ENCODE measurements around the gene TTLL6. TPM values are rescaled to one million over a fixed set of nuclear protein-coding genes. Genes with fewer than 3 reads are reported as not detected.
"Not testable (repeated sequence)": the region's sequence is repeated elsewhere in the genome, so short reads cannot be mapped to it uniquely, and the experiment has no call there.

Gene TTLL6
- polyA plus RNA-seq, 1 donor from 2014 or later: not detected

GRCh38 chr17:48716549-48716948, 100.5 kb downstream of the TTLL6 start:
- H3K79me2 ChIP-seq (replicated peaks; ENCODE audit: insufficient read depth, low read length); H3F3A ChIP-seq (ENCODE audit: insufficient read depth, low read length, poor library complexity, severe bottlenecking); H3K27ac ChIP-seq (ENCODE audit: low read length); H3K4me2 ChIP-seq (ENCODE audit: low read length); H3K9me2 ChIP-seq (ENCODE audit: insufficient read depth, low read length); H3K9me3 ChIP-seq (ENCODE audit: low read length); H3K4me3 ChIP-seq (ENCODE audit: low read length); H3K9ac ChIP-seq (ENCODE audit: low read length); H2AFZ ChIP-seq (ENCODE audit: low read depth, low read length); H4K20me1 ChIP-seq (ENCODE audit: insufficient read depth); H3K36me3 ChIP-seq (ENCODE audit: insufficient read depth, low read length): not testable (repeated sequence)
- H3K27me3 ChIP-seq (ENCODE audit: insufficient read depth, low read depth, low read length): peaks cover 99% of the 10 kb centered on the region

- Histone ChIP-seq H3K4me3 (ENCODE audit: low read length) (no peak overlapping the region), H3K27ac (ENCODE audit: low read length) (no peak overlapping the region), H4K20me1 (ENCODE audit: insufficient read depth) (no peaks in the 10 kb centered on the region), H3K27me3 (ENCODE audit: insufficient read depth, low read depth, low read length) (peaks cover 99% of the 10 kb centered on the region), H3K9me2 (ENCODE audit: insufficient read depth, low read length) (no peaks in the 10 kb centered on the region), H3F3A (ENCODE audit: insufficient read depth, low read length, poor library complexity, severe bottlenecking) (no peaks in the 10 kb centered on the region), H2AFZ (ENCODE audit: low read depth, low read length) (no peak overlapping the region), H3K79me2 (replicated peaks; ENCODE audit: insufficient read depth, low read length) (no peaks in the 10 kb centered on the region), H3K9ac (ENCODE audit: low read length) (no peak overlapping the region), H3K9me3 (ENCODE audit: low read length) (peaks cover 5% of the 10 kb centered on the region), H3K36me3 (ENCODE audit: insufficient read depth, low read length) (no peaks in the 10 kb centered on the region), H3K4me2 (ENCODE audit: low read length) (no peak overlapping the region)
- TF ChIP-seq CTCF (IDR thresholded peaks at IDR 0.05; ENCODE audit: poor library complexity, severe bottlenecking) (no peak), EP300 (conservative IDR thresholded peaks at IDR 0.05; ENCODE audit: poor library complexity, severe bottlenecking) (no peak), TAF1 (IDR thresholded peaks at IDR 0.05; ENCODE audit: low read depth) (no peak), POLR2AphosphoS5 (IDR thresholded peaks at IDR 0.05) (no peak), SMC3 (conservative IDR thresholded peaks at IDR 0.05; ENCODE audit: poor library complexity) (no peak), EZH2 (IDR thresholded peaks at IDR 0.05; ENCODE audit: borderline replicate concordance, insufficient read depth, low read length, poor library complexity, severe bottlenecking) (no peak), MXI1 (conservative IDR thresholded peaks at IDR 0.05; ENCODE audit: poor library complexity, severe bottlenecking) (no peak), RAD21 (conservative IDR thresholded peaks at IDR 0.05) (no peak)
- TF ChIP-seq, protein P1, sequence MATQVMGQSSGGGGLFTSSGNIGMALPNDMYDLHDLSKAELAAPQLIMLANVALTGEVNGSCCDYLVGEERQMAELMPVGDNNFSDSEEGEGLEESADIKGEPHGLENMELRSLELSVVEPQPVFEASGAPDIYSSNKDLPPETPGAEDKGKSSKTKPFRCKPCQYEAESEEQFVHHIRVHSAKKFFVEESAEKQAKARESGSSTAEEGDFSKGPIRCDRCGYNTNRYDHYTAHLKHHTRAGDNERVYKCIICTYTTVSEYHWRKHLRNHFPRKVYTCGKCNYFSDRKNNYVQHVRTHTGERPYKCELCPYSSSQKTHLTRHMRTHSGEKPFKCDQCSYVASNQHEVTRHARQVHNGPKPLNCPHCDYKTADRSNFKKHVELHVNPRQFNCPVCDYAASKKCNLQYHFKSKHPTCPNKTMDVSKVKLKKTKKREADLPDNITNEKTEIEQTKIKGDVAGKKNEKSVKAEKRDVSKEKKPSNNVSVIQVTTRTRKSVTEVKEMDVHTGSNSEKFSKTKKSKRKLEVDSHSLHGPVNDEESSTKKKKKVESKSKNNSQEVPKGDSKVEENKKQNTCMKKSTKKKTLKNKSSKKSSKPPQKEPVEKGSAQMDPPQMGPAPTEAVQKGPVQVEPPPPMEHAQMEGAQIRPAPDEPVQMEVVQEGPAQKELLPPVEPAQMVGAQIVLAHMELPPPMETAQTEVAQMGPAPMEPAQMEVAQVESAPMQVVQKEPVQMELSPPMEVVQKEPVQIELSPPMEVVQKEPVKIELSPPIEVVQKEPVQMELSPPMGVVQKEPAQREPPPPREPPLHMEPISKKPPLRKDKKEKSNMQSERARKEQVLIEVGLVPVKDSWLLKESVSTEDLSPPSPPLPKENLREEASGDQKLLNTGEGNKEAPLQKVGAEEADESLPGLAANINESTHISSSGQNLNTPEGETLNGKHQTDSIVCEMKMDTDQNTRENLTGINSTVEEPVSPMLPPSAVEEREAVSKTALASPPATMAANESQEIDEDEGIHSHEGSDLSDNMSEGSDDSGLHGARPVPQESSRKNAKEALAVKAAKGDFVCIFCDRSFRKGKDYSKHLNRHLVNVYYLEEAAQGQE (IDR thresholded peaks at IDR 0.05; ENCODE audit: borderline replicate concordance): no peak
Observed at GRCh38 chr17:48715496-48716399, 101.3 kb downstream of the TTLL6 start.

Small RNA genes lying within 50 kb of the gene (small RNA-seq; reads per million reads assigned to genes)
- gene COX6B1P2 (0 reads per million in 3 experiments), gene MIR3185 (0 reads per million in 3 experiments), gene RF02132 (0 reads per million in 3 experiments), gene RF02133 (0 reads per million in 3 experiments), gene RN7SL125P (0 to 0.07 (median 0) reads per million in 3 experiments)

Other genes starting within 250 kb of the TTLL6 start
- not detected in 2 replicates for gene HOXB4, start 238.9 kb downstream of the TTLL6 start, polyA plus RNA-seq
- gene HOXB3, start 227.0 kb downstream of the TTLL6 start, polyA plus RNA-seq: not detected in 2 replicates
- gene HOXB5, start 223.4 kb downstream of the TTLL6 start, polyA plus RNA-seq: not detected in 2 replicates
- not detected in 2 replicates for gene HOXB6, start 212.2 kb downstream of the TTLL6 start, polyA plus RNA-seq
- not detected in 2 replicates for gene HOXB7, start 206.2 kb downstream of the TTLL6 start, polyA plus RNA-seq
- not detected in 2 replicates for gene HOXB8, start 201.9 kb downstream of the TTLL6 start, polyA plus RNA-seq
- gene HOXB9, start 190.9 kb downstream of the TTLL6 start, polyA plus RNA-seq: not detected in 2 replicates
- gene PRAC1, start 94.7 kb downstream of the TTLL6 start, polyA plus RNA-seq: not detected in 2 replicates
- not detected in 2 replicates for gene PRAC2, start 94.0 kb downstream of the TTLL6 start, polyA plus RNA-seq
- gene HOXB13, start 88.5 kb downstream of the TTLL6 start, polyA plus RNA-seq: not detected in 2 replicates
- 4.5 and 16.1 TPM in 2 replicates for gene CALCOCO2, start 13.8 kb upstream of the TTLL6 start, polyA plus RNA-seq
- 286 and 331 TPM in 2 replicates for gene ATP5MC1, start 75.6 kb upstream of the TTLL6 start, polyA plus RNA-seq
- 53.3 and 70.3 TPM in 2 replicates for gene UBE2Z, start 91.2 kb upstream of the TTLL6 start, polyA plus RNA-seq
- 171 and 223 TPM in 2 replicates for gene SNF8, start 127.6 kb upstream of the TTLL6 start, polyA plus RNA-seq
- not detected in 2 replicates for gene GIP, start 151.4 kb upstream of the TTLL6 start, polyA plus RNA-seq
- 13.0 and 13.9 TPM in 2 replicates for gene IGF2BP1, start 180.2 kb upstream of the TTLL6 start, polyA plus RNA-seq